ENCODE measurements around the gene CPA4. TPM values are rescaled to one million over a fixed set of nuclear protein-coding genes. Genes with fewer than 3 reads are reported as not detected.

Gene CPA4
- total and polyA plus RNA-seq, 2 experiments from 2014 or later: 1.1 to 3.3 TPM

GRCh38 chr7:130345725-130346124 is 52.8 kb downstream of the CPA4 start:
- H2AFZ ChIP-seq: no peak overlapping the region
- H3K4me3 ChIP-seq: no peak overlapping the region
- no peak for DNase-seq (ENCODE audit: low spot score)
- no peaks in the 10 kb centered on the region for H3K36me3 ChIP-seq (replicated peaks; ENCODE audit: insufficient read depth, low read depth)
- peaks cover 8% of the 10 kb centered on the region for H3K4me1 ChIP-seq (ENCODE audit: insufficient read depth)
- no peaks in the 10 kb centered on the region for H3K27me3 ChIP-seq
- WGBS (ENCODE audit: low lambda C conversion rate, missing lambda C conversion rate): 88% methylated on average over 5 of the region's 5 CpGs
- TF ChIP-seq EZH2 (IDR thresholded peaks at IDR 0.05; ENCODE audit: borderline replicate concordance) (no peak), CTCF (IDR thresholded peaks at IDR 0.05; ENCODE audit: poor library complexity) (no peak), EZH2phosphoT487 (IDR thresholded peaks at IDR 0.05; ENCODE audit: low read depth, severe bottlenecking, unreplicated experiment) (no peak)
- no peaks in the 10 kb centered on the region for H3K79me2 ChIP-seq
- no peak overlapping the region for H3K4me2 ChIP-seq
- H3K9me2 ChIP-seq (replicated peaks; ENCODE audit: insufficient read depth): no peaks in the 10 kb centered on the region
- no peaks in the 10 kb centered on the region for H3K9me3 ChIP-seq (ENCODE audit: low read depth)
- H3K27ac ChIP-seq: no peak overlapping the region
- H4K20me1 ChIP-seq (ENCODE audit: insufficient read depth, poor library complexity, severe bottlenecking): no peaks in the 10 kb centered on the region

GRCh38 chr7:130346177-130346905 is 53.4 kb downstream of the CPA4 start:
- no peak overlapping the region for H3K4me3 ChIP-seq
- no peak for DNase-seq (ENCODE audit: low spot score)
- no peak overlapping the region for H2AFZ ChIP-seq
- no peaks in the 10 kb centered on the region for H4K20me1 ChIP-seq (ENCODE audit: insufficient read depth, poor library complexity, severe bottlenecking)
- peaks cover 14% of the 10 kb centered on the region for H3K4me1 ChIP-seq (ENCODE audit: insufficient read depth)
- H3K9me3 ChIP-seq (ENCODE audit: low read depth): no peaks in the 10 kb centered on the region
- H3K36me3 ChIP-seq (replicated peaks; ENCODE audit: insufficient read depth, low read depth): no peaks in the 10 kb centered on the region
- H3K4me2 ChIP-seq: no peak overlapping the region
- no peaks in the 10 kb centered on the region for H3K79me2 ChIP-seq
- H3K27me3 ChIP-seq: no peaks in the 10 kb centered on the region
- WGBS (ENCODE audit: low lambda C conversion rate, missing lambda C conversion rate): 99% methylated on average over 10 of the region's 10 CpGs
- no peak overlapping the region for H3K27ac ChIP-seq
- TF ChIP-seq CTCF (IDR thresholded peaks at IDR 0.05; ENCODE audit: poor library complexity) (no peak), EZH2phosphoT487 (IDR thresholded peaks at IDR 0.05; ENCODE audit: low read depth, severe bottlenecking, unreplicated experiment) (no peak), EZH2 (IDR thresholded peaks at IDR 0.05; ENCODE audit: borderline replicate concordance) (no peak)
- no peaks in the 10 kb centered on the region for H3K9me2 ChIP-seq (replicated peaks; ENCODE audit: insufficient read depth)

GRCh38 chr7:130346941-130347340 is 54.0 kb downstream of the CPA4 start:
- Histone ChIP-seq H2AFZ (no peak overlapping the region), H3K4me2 (no peak overlapping the region), H3K9me2 (replicated peaks; ENCODE audit: insufficient read depth) (no peaks in the 10 kb centered on the region), H3K27ac (no peak overlapping the region), H3K27me3 (no peaks in the 10 kb centered on the region), H3K9me3 (ENCODE audit: low read depth) (no peaks in the 10 kb centered on the region), H4K20me1 (ENCODE audit: insufficient read depth, poor library complexity, severe bottlenecking) (no peaks in the 10 kb centered on the region), H3K4me3 (no peak overlapping the region), H3K4me1 (ENCODE audit: insufficient read depth) (peaks cover 19% of the 10 kb centered on the region), H3K36me3 (replicated peaks; ENCODE audit: insufficient read depth, low read depth) (no peaks in the 10 kb centered on the region), H3K79me2 (no peaks in the 10 kb centered on the region)
- 86% methylated on average over 12 of the region's 12 CpGs for WGBS (ENCODE audit: low lambda C conversion rate, missing lambda C conversion rate)
- DNase-seq (ENCODE audit: low spot score): no peak
- TF ChIP-seq CTCF (IDR thresholded peaks at IDR 0.05; ENCODE audit: poor library complexity) (no peak), EZH2 (IDR thresholded peaks at IDR 0.05; ENCODE audit: borderline replicate concordance) (no peak), EZH2phosphoT487 (IDR thresholded peaks at IDR 0.05; ENCODE audit: low read depth, severe bottlenecking, unreplicated experiment) (no peak)

Data from hepatocyte (in vitro differentiated cells).